MM.1S (cell line): Measurements from ENCODE around the gene OLFM2.

Experiments
- DNase-seq: peaks from one replicate; pipeline ENCODE4 v3.0.0-alpha.2; 2015
- H2AFZ ChIP-seq: fragments of 300-600 bp; sonication (generic); 2 replicates; pipeline ENCODE4 v1.6.0; 2016; ENCODE audit warnings: antibody characterized with exemption, low read length
- H3F3A ChIP-seq: fragments of 300-600 bp; sonication (generic); 2 replicates; pipeline ENCODE4 v1.6.1; 2016; ENCODE audit warnings: mild to moderate bottlenecking, antibody characterized with exemption, low read length, moderate library complexity, mixed read lengths; ENCODE audit not compliant: insufficient read depth
- H3K27ac ChIP-seq: fragments of 300-600 bp; sonication (generic); 2 replicates; pipeline ENCODE4 v1.5.1; 2016; ENCODE audit warnings: mild to moderate bottlenecking, low read length
- H3K27me3 ChIP-seq: fragments of 300-600 bp; sonication (generic); replicated peaks from 2 replicates; pipeline ENCODE4 v1.6.0; 2016; ENCODE audit warnings: low read length; ENCODE audit not compliant: insufficient read depth
- H3K36me3 ChIP-seq: fragments of 300-600 bp; sonication (generic); replicated peaks from 2 replicates; pipeline ENCODE4 v1.6.1; 2016; ENCODE audit warnings: mild to moderate bottlenecking, low read length, mixed read lengths; ENCODE audit not compliant: insufficient read depth
- H3K4me1 ChIP-seq: fragments of 300-600 bp; sonication (generic); 2 replicates; pipeline ENCODE4 v1.6.1; 2016; ENCODE audit warnings: low read length, mixed read lengths
- H3K4me2 ChIP-seq: fragments of 300-600 bp; sonication (generic); 2 replicates; pipeline ENCODE4 v1.6.0; 2016; ENCODE audit warnings: low read depth, low read length
- H3K4me3 ChIP-seq: fragments of 300-600 bp; sonication (generic); 2 replicates; pipeline ENCODE4 v1.5.1; 2016; ENCODE audit warnings: low read length, mixed read lengths
- H3K79me2 ChIP-seq: fragments of 300-600 bp; sonication (generic); 2 replicates; pipeline ENCODE4 v1.6.1; 2016; ENCODE audit warnings: mixed run types, low read length, mixed read lengths
- H3K9ac ChIP-seq: fragments of 300-600 bp; sonication (generic); 2 replicates; pipeline ENCODE4 v1.6.1; 2016; ENCODE audit warnings: low read length, mixed read lengths
- H3K9me2 ChIP-seq: fragments of 300-600 bp; sonication (generic); replicated peaks from 2 replicates; pipeline ENCODE4 v1.6.1; 2016; ENCODE audit warnings: mild to moderate bottlenecking, low read length, mixed read lengths; ENCODE audit not compliant: insufficient read depth
- H3K9me3 ChIP-seq: fragments of 300-600 bp; sonication (generic); replicated peaks from 2 replicates; pipeline ENCODE4 v1.6.1; 2016; ENCODE audit warnings: mild to moderate bottlenecking, low read length, mixed read lengths; ENCODE audit not compliant: insufficient read depth
- H4K20me1 ChIP-seq: fragments of 300-600 bp; sonication (generic); 2 replicates; pipeline ENCODE4 v1.6.1; 2016; ENCODE audit warnings: mild to moderate bottlenecking, low read length, moderate library complexity, mixed read lengths; ENCODE audit not compliant: insufficient read depth
- CTCF ChIP-seq: fragments of 300-600 bp; sonication (generic); IDR thresholded peaks from 2 replicates; pipeline ENCODE4 v1.5.1; 2016; ENCODE audit warnings: antibody characterized with exemption, low read length, mixed read lengths
- EZH2 ChIP-seq: fragments of 300-600 bp; sonication (generic); optimal IDR thresholded peaks from 2 replicates; pipeline ENCODE3; 2017; ENCODE audit warnings: low read depth, mild to moderate bottlenecking, antibody characterized with exemption, low read length, mixed read lengths
- EZH2phosphoT487 ChIP-seq: fragments of 300-600 bp; sonication (generic); IDR thresholded peaks from 2 replicates; pipeline ENCODE4 v1.6.1; 2018; ENCODE audit warnings: antibody characterized with exemption, low read length

Gene OLFM2

GRCh38 chr19:9935506-9936325 lies 599 bp downstream of the OLFM2 start:
- Histone ChIP-seq H3K9me2 (no peaks in the 10 kb centered on the region), H3K36me3 (no peaks in the 10 kb centered on the region), H3K9ac (no peak overlapping the region), H3K9me3 (no peaks in the 10 kb centered on the region), H3K27me3 (peaks cover 66% of the 10 kb centered on the region), H3K27ac (no peak overlapping the region), H3K4me2 (no peak overlapping the region), H3F3A (no peaks in the 10 kb centered on the region), H3K4me1 (no peaks in the 10 kb centered on the region), H3K4me3 (no peak overlapping the region), H3K79me2 (no peaks in the 10 kb centered on the region), H4K20me1 (no peaks in the 10 kb centered on the region), H2AFZ (no peak overlapping the region)
- TF ChIP-seq CTCF (no peak), EZH2 (no peak), EZH2phosphoT487 (no peak)
- DNase-seq: no peak

GRCh38 chr19:9934132-9934950 lies 2.0 kb downstream of the OLFM2 start:
- TF ChIP-seq EZH2phosphoT487 (no peak), EZH2 (no peak), CTCF (peak; percentile 90)
- no peak overlapping the region for H3K9ac ChIP-seq
- H3K4me3 ChIP-seq: no peak overlapping the region
- H3K36me3 ChIP-seq: no peaks in the 10 kb centered on the region
- no peaks in the 10 kb centered on the region for H3K9me3 ChIP-seq
- H2AFZ ChIP-seq: no peak overlapping the region
- DNase-seq: peak; percentile 58
- no peak overlapping the region for H3K27ac ChIP-seq
- no peaks in the 10 kb centered on the region for H4K20me1 ChIP-seq
- no peaks in the 10 kb centered on the region for H3K9me2 ChIP-seq
- peaks cover 58% of the 10 kb centered on the region for H3K27me3 ChIP-seq
- H3K4me1 ChIP-seq: no peaks in the 10 kb centered on the region
- H3K79me2 ChIP-seq: no peaks in the 10 kb centered on the region
- H3F3A ChIP-seq: no peaks in the 10 kb centered on the region
- no peak overlapping the region for H3K4me2 ChIP-seq

GRCh38 chr19:9932835-9933234 lies 3.5 kb downstream of the OLFM2 start:
- no peaks in the 10 kb centered on the region for H3F3A ChIP-seq
- no peak for DNase-seq
- peaks cover 54% of the 10 kb centered on the region for H3K27me3 ChIP-seq
- no peak overlapping the region for H3K4me2 ChIP-seq
- H4K20me1 ChIP-seq: no peaks in the 10 kb centered on the region
- H2AFZ ChIP-seq: no peak overlapping the region
- TF ChIP-seq EZH2phosphoT487: no peak
- no peak for TF ChIP-seq CTCF
- no peak for TF ChIP-seq EZH2
- no peaks in the 10 kb centered on the region for H3K9me3 ChIP-seq
- no peak overlapping the region for H3K4me3 ChIP-seq
- H3K9me2 ChIP-seq: no peaks in the 10 kb centered on the region
- no peaks in the 10 kb centered on the region for H3K79me2 ChIP-seq
- H3K36me3 ChIP-seq: no peaks in the 10 kb centered on the region
- no peak overlapping the region for H3K27ac ChIP-seq
- H3K4me1 ChIP-seq: no peaks in the 10 kb centered on the region
- H3K9ac ChIP-seq: no peak overlapping the region
